Adipocyte (in vitro differentiated cells): ENCODE data around the gene CEACAM20.
"Not testable (repeated sequence)": the region's sequence is repeated elsewhere in the genome, so short reads cannot be mapped to it uniquely, and the experiment has no call there.

Source experiments
- DNase-seq: peaks from one replicate; pipeline ENCODE4 v3.0.0-alpha.2; 2015; ENCODE audit warnings: low read depth
- H3K27me3 ChIP-seq: replicated peaks from 2 replicates; pipeline ENCODE4 v1.7.0; 2013; ENCODE audit warnings: mild to moderate bottlenecking, low read length, moderate library complexity; ENCODE audit not compliant: control insufficient read depth, insufficient read depth
- H3K36me3 ChIP-seq: 2 replicates; pipeline ENCODE4 v1.7.0; 2013; ENCODE audit warnings: low read length, mild to moderate bottlenecking, moderate library complexity; ENCODE audit not compliant: control insufficient read depth, insufficient read depth, severe bottlenecking
- H3K4me1 ChIP-seq: 2 replicates; pipeline ENCODE4 v1.7.0; 2013; ENCODE audit warnings: mild to moderate bottlenecking, low read length, moderate library complexity; ENCODE audit not compliant: control insufficient read depth, insufficient read depth
- H3K4me3 ChIP-seq: 2 replicates; pipeline ENCODE4 v1.7.0; 2013; ENCODE audit warnings: mild to moderate bottlenecking, low read length, moderate library complexity
- H3K9ac ChIP-seq: 2 replicates; pipeline ENCODE4 v1.7.0; 2013; ENCODE audit warnings: mild to moderate bottlenecking, low read length, moderate library complexity
- H3K9me3 ChIP-seq: 2 replicates; pipeline ENCODE4 v1.7.0; 2013; ENCODE audit warnings: mild to moderate bottlenecking, low read length, moderate library complexity; ENCODE audit not compliant: control insufficient read depth

CEACAM20 gene

DNA sequence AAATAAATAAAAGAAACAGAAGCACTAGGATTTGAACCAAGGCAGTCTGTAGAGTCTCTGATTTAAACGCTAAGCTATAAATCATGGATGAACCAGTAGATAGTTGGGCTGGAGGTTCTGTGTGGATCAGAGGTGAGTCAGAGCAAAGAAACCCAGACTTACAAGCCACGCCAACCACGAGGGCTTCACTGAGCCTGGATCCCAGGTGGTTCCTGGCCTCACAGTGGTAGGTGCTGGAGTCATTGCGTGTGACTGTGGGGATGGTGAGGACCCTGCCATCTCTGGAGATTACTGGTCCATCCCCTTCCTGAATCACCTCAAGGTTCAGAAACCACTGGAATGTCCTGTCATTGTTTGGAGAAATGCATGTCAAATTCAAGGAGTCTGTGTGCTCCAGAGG, 19.3 kb upstream of the CEACAM20 start:
- no peaks in the 10 kb centered on the region for H3K9me3 ChIP-seq

DNA sequence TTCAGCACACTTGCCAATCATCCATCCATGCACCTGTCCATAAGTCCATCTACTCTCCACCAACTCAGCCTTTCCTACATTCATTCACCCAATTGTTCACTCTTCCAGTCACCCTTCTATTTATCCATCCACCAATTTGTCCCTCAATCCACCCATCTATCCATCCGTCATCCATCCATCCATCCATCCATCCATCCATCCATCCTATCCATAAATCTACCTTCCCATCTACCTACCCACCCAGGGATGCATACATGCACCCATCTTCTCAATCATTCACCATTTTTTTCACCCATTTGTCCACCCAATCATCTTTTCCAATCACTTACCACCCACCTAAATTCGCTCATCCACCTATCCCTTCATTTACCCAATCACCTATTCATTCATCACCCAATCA, 14.6 kb upstream of the CEACAM20 start:
- DNase-seq, result no peak
- Histone ChIP-seq H3K27me3 (no peaks in the 10 kb centered on the region), H3K9me3 (no peaks in the 10 kb centered on the region), H3K9ac (no peak overlapping the region), H3K4me3 (no peak overlapping the region), H3K36me3 (no peaks in the 10 kb centered on the region), H3K4me1 (no peaks in the 10 kb centered on the region)

More for the DNA sequence above, 19.3 kb upstream of the CEACAM20 start:
- Histone ChIP-seq H3K4me3 (no peak overlapping the region), H3K9ac (no peak overlapping the region), H3K36me3 (no peaks in the 10 kb centered on the region), H3K4me1 (no peaks in the 10 kb centered on the region), H3K27me3 (no peaks in the 10 kb centered on the region)
- DNase-seq, result no peak

DNA sequence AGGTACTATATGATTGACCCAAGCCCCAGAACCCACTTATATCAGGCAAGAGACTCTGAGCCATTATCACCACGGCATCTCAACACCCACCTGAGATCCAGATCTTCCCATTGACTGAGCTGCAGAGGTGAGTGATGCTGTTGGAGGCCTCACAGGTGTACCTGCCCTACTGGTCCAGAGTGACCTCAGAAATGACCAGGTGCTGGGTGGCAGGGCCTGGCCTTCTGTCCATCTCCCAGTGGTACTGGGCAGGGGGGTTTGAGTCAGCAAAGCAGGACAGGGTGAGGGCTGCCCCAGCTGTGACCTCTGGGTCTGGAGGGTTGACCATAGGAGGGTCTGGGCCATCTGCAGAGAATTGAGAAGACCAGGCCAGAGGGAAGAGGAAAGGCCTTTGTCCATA, 13.2 kb upstream of the CEACAM20 start:
- H3K4me3 ChIP-seq, result no peak overlapping the region

DNA sequence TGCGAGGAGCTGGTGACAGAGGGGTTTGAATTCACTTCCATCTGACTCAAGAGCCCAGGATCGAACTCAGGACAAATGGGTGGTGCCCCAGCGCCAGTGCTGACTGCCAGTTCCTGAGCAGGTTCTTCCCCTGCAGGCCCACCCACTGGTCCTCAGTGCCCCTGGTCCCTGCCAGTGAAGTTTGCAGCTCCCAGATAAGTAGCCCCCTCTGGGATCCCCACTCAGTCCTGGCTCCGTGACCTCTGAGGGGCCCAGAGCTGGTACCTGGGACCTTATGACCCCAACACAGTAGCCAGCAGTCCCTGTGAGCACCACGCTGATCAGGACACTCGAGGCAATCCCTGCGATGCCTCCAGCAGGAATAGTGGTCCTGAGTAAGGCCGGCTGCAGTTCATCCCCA, 11.3 kb upstream of the CEACAM20 start:
- H3K9ac ChIP-seq, result no peak overlapping the region
- DNase-seq, result no peak
- no peaks in the 10 kb centered on the region for H3K9me3 ChIP-seq
- H3K36me3 ChIP-seq, result no peaks in the 10 kb centered on the region
- H3K27me3 ChIP-seq, result peaks cover 2% of the 10 kb centered on the region
- H3K4me3 ChIP-seq, result no peak overlapping the region
- H3K4me1 ChIP-seq, result no peaks in the 10 kb centered on the region

More for the DNA sequence above, 13.2 kb upstream of the CEACAM20 start:
- H3K27me3 ChIP-seq, result no peaks in the 10 kb centered on the region
- H3K36me3 ChIP-seq, result no peaks in the 10 kb centered on the region
- no peak for DNase-seq
- H3K9ac ChIP-seq, result no peak overlapping the region
- H3K4me1 ChIP-seq, result no peaks in the 10 kb centered on the region
- no peaks in the 10 kb centered on the region for H3K9me3 ChIP-seq

DNA sequence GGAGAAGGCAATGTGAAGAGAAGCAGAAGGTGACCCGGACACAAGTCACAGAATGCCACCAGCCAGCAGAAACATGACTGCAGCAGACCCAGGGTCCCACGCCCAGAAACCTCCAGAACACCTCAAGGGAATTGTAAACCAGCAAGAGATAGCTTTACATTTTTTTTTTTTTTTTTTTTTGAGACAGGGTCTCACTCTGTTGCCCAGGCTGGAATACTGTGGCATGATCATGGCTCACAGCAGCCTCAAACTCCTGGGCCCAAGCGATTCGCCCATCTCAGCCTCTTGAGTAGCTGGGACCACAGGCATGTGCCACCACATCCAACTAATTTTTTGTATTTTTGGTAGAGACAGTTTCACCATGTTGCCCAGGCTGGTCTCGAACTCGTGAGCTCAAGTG, 10.5 kb upstream of the CEACAM20 start:
- H3K4me3 ChIP-seq, result no peak overlapping the region
- DNase-seq, result no peak
- peaks cover 5% of the 10 kb centered on the region for H3K27me3 ChIP-seq
- no peak overlapping the region for H3K9ac ChIP-seq
- no peaks in the 10 kb centered on the region for H3K4me1 ChIP-seq
- no peaks in the 10 kb centered on the region for H3K9me3 ChIP-seq
- no peaks in the 10 kb centered on the region for H3K36me3 ChIP-seq

DNA sequence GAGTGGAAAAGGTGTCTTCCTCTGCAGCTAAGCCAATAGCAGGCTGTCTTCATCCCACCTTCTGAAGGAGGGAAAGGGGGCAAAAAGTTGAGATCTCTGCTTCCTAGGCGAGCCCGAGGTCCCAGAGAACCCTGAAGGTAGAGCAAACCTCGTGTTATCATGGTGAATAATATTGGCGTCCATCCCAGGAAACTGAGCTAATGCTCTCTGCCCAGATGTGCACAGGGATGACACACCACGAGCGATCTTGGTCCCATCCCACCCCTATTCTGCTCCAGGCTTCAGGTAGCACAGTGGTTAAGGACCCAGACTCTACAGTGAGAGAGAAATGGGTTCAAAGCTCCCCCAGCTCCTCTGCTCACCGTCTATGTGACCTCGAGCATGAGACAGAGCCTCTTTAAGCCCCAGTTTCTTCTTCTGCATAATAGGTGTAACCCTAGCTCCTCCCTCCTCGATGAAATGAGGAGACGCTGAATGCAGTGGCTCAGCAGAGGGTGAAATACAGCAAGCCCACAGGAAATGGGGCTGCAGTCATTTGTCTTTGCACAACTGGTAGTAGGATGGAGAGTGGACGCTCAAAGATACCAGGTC, 9.9 kb upstream of the CEACAM20 start:
- Histone ChIP-seq H3K4me1 (no peaks in the 10 kb centered on the region), H3K9ac (no peak overlapping the region), H3K9me3 (no peaks in the 10 kb centered on the region), H3K4me3 (no peak overlapping the region), H3K27me3 (peaks cover 5% of the 10 kb centered on the region), H3K36me3 (no peaks in the 10 kb centered on the region)
- DNase-seq, result no peak

DNA sequence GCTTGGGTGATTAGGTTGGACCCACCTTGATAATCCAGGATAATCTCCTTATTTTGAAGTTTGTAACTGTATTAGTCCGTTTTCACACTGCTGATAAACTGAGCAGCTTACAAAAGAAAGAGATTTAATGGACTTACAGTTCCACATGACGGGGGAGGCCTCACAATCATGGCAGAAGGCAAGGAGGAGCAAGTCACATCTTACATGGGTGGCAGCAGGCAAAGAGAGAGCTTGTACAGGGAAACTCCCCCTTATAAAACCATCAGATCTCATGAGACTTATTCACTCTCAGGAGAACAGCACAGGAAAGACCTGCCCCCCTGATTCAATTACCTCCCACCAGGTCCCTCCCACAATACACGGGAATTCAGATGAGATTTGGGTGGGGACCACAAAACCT, 5.9 kb upstream of the CEACAM20 start:
- H3K27me3 ChIP-seq, DNase-seq, H3K9me3 ChIP-seq, H3K4me3 ChIP-seq, H3K4me1 ChIP-seq, H3K36me3 ChIP-seq, H3K9ac ChIP-seq: not testable (repeated sequence)

DNA sequence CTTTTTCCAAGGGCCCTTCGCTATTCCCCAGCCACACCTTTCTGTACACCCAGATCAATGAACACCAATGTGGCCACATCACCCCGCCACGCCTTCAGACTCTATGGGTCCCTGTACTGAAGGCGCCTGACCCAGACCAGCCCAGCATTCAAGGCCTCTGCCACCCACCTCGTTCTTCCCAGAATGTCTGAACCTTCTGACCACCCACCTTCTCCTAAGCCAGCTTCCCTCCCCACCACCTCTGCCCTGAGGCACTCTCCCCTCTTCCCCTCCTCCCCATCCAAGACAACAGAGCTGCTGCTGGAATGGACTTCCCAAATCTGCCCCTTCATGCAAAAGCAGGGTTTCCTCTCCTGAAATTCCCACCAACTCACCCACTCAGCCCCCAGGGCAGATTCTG, 3.3 kb upstream of the CEACAM20 start:
- Histone ChIP-seq H3K9ac (no peak overlapping the region), H3K36me3 (no peaks in the 10 kb centered on the region), H3K4me1 (no peaks in the 10 kb centered on the region), H3K9me3 (no peaks in the 10 kb centered on the region), H3K4me3 (no peak overlapping the region), H3K27me3 (peaks cover 9% of the 10 kb centered on the region)
- no peak for DNase-seq

DNA sequence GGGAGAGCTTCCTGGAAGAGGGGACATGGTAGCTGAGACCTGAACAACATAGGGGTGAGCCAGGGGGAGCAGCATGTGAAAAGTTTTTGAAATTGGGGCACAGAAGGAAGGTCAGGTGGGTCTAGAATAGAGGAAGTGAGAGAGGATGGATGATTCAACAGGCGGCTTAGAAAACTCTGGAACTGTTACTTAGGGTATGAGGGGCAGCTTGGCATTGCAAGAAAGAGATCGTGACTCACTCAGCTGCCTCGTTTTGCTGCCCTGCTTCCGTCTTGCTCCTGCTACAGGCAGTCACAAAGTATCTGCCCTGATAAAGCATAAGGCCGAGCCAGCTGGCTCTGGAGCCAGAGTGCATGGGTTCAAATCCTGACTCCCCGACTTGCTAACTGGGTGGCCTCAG, 1.3 kb upstream of the CEACAM20 start:
- Histone ChIP-seq H3K4me1 (no peaks in the 10 kb centered on the region), H3K9ac (no peak overlapping the region), H3K4me3 (no peak overlapping the region)

DNA sequence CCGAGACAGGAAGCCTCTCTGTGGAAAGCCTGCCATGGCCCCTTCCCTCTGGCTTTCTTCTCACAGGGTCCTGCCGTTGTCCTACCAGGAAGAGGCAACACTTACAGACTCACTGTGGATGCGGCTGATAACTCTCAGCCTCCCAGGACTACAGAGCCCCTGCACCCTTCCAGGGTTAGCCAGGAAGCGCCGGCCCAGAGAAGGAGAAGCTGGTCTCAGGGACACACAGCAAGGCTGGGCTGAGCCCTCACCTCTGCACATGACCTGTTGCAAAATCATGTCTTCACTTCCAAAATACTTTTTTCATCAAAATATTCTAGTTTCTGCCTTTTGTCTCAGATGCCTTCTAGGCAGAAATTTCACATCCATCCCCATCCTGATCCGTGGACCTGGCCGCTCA, 1.9 kb downstream of the CEACAM20 start:
- H3K27me3 ChIP-seq, result peaks cover 9% of the 10 kb centered on the region
- H3K4me3 ChIP-seq, result no peak overlapping the region
- H3K36me3 ChIP-seq, result no peaks in the 10 kb centered on the region
- H3K9me3 ChIP-seq, result peaks cover 4% of the 10 kb centered on the region
- no peak overlapping the region for H3K9ac ChIP-seq
- no peaks in the 10 kb centered on the region for H3K4me1 ChIP-seq
- DNase-seq, result no peak

More for the DNA sequence above, 1.3 kb upstream of the CEACAM20 start:
- H3K27me3 ChIP-seq, result peaks cover 7% of the 10 kb centered on the region
- no peaks in the 10 kb centered on the region for H3K9me3 ChIP-seq
- no peak for DNase-seq
- no peaks in the 10 kb centered on the region for H3K36me3 ChIP-seq

DNA sequence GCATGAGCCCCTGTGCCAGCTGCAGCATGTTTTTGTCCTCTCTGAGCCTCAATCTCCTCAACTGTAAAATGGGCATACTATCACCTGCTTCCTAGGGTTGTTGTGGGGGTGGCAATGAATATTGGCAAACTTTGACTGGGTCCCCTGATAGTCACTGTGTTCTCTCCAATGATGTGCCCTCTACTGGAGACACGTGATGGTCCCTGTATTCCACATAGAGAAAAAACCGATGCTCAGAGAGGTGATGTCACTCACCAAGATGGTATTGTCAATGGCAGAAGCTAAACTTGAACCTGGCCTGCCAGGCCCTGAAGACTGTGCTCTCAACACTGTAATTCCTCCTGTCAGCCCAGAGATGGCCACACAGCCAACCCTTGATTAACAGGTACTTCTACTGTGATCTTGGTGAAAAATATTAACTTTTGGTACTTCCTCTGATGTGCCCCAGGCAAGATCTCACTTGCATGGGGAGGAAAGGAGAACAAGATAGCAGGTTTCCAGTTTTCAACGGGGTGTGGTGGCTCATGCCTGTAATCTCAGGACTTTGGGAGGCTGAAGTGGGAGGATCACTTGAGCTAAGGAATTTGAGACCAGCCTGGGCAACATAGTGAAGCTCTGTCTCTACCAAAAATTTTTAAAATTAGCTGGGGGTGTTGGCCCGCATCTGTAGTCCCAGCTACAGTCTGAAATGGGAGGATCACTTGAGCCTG, 3.6 kb downstream of the CEACAM20 start:
- DNase-seq, result no peak
- Histone ChIP-seq H3K4me1 (no peaks in the 10 kb centered on the region), H3K36me3 (no peaks in the 10 kb centered on the region), H3K9ac (no peak overlapping the region), H3K9me3 (peaks cover 4% of the 10 kb centered on the region), H3K27me3 (peaks cover 8% of the 10 kb centered on the region), H3K4me3 (no peak overlapping the region)

DNA sequence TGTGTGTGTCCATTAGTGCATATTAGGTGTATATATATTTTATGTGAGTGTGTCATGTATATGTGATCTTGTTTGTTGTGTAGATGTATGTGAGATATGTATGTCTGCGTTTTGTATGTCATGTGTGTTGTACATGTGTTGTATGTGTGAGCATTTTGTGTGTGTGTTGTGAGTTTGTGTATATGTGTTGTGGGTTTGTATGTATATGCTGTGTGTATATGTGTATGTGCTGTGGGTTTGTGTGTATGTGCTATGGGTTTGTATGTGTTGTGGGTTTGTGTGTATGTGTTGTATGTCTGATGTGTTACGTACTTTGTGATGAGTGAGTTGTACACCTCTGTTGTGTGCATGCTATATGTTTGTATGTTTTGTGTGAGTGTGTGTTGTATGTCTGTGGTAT, 8.1 kb downstream of the CEACAM20 start:
- no peaks in the 10 kb centered on the region for H3K4me1 ChIP-seq
- H3K36me3 ChIP-seq, result no peaks in the 10 kb centered on the region
- no peak for DNase-seq
- peaks cover 4% of the 10 kb centered on the region for H3K9me3 ChIP-seq
- H3K9ac ChIP-seq, result no peak overlapping the region
- H3K27me3 ChIP-seq, result peaks cover 6% of the 10 kb centered on the region
- no peak overlapping the region for H3K4me3 ChIP-seq
